Caco-2 (cell line): ENCODE results near the gene ZNF135. TPM values are rescaled to one million over a fixed set of nuclear protein-coding genes. Genes with fewer than 3 reads are reported as not detected.

Source experiments
- BruUV-seq: library from RNA; stranded (reverse); fragments of 400-500 nt; replicated peaks from 2 replicates; lab custom pipeline; 2021; lab: Mats Ljungman, UMichigan
- CTCF ChIA-PET: fragments of 300-600 bp; sonication (Branson Sonifier 250); formaldehyde crosslinking; loops from one replicate; lab custom pipeline; 2022; ENCODE audit warnings: antibody characterized with exemption; lab: Charles Lee
- POLR2A ChIA-PET: fragments of 300-600 bp; sonication (Branson Sonifier 250); formaldehyde crosslinking; loops from one replicate; lab custom pipeline; 2022; ENCODE audit warnings: antibody characterized with exemption; lab: Charles Lee
- DNase-seq, 2 experiments: peaks; one replicate each; pipeline versions ENCODE4 v3.0.0 to v3.0.0-alpha.2; 2020 to 2022
- H3K27me3 ChIP-seq: replicated peaks from 2 replicates; pipeline ENCODE4 v1.6.0; 2011; ENCODE audit warnings: low read length; ENCODE audit not compliant: control insufficient read depth, insufficient read depth
- H3K36me3 ChIP-seq: 2 replicates; pipeline ENCODE4 v1.5.1; 2011; ENCODE audit warnings: low read length; ENCODE audit not compliant: control insufficient read depth, insufficient read depth
- H3K4me1 ChIP-seq: fragments of 250-450 bp; sonication (Bioruptor Pico); 2 replicates; pipeline ENCODE4 v1.5.1; 2020; ENCODE audit warnings: mild to moderate bottlenecking
- H3K4me3 ChIP-seq: 2 replicates; pipeline ENCODE4 v1.5.1; 2011; ENCODE audit warnings: low read depth, mild to moderate bottlenecking, control low read depth, low read length
- H3K9me3 ChIP-seq: fragments of 250-450 bp; sonication (Bioruptor Pico); 2 replicates; pipeline ENCODE4 v1.5.1; 2020; ENCODE audit warnings: mild to moderate bottlenecking, moderate library complexity
- H3K27ac Mint-ChIP-seq: one replicate; pipeline ENCODE4 v1.8.0; 2022; ENCODE audit warnings: mixed read lengths; ENCODE audit not compliant: unreplicated experiment
- H3K27me3 Mint-ChIP-seq: one replicate; pipeline ENCODE4 v1.8.0; 2022; ENCODE audit warnings: mixed read lengths; ENCODE audit not compliant: insufficient read depth, unreplicated experiment
- H3K36me3 Mint-ChIP-seq: one replicate; pipeline ENCODE4 v1.8.0; 2022; ENCODE audit warnings: mild to moderate bottlenecking, mixed read lengths; ENCODE audit not compliant: insufficient read depth, unreplicated experiment
- H3K4me1 Mint-ChIP-seq: one replicate; pipeline ENCODE4 v1.8.0; 2022; ENCODE audit warnings: low read depth, mixed read lengths; ENCODE audit not compliant: unreplicated experiment
- H3K4me3 Mint-ChIP-seq: one replicate; pipeline ENCODE4 v1.8.0; 2022; ENCODE audit warnings: mild to moderate bottlenecking, moderate library complexity, mixed read lengths; ENCODE audit not compliant: unreplicated experiment
- H3K9me3 Mint-ChIP-seq: one replicate; pipeline ENCODE4 v1.8.0; 2022; ENCODE audit warnings: mixed read lengths; ENCODE audit not compliant: unreplicated experiment
- CTCF ChIP-seq, 2 experiments: fragments of 200-600 bp in 1 of 2; IDR thresholded peaks; 1 replicate in 1 of 2; 2 replicates in 1 of 2; pipeline versions ENCODE4 v1.5.1 to v1.8.0; 2011 to 2022; ENCODE audit warnings: antibody characterized with exemption in 1 of 2, control low read depth in 1 of 2, inconsistent platforms in 1 of 2, low read depth in 1 of 2, low read length in 1 of 2, mild to moderate bottlenecking in 1 of 2, moderate library complexity in 1 of 2; ENCODE audit not compliant: insufficient read depth in 1 of 2, severe bottlenecking in 1 of 2, unreplicated experiment in 1 of 2
- intact Hi-C: fragments of 100-400 bp; cut with micrococcal nuclease; formaldehyde crosslinking; loops from one replicate; pipeline ENCODE4 v1.10.0; 2022; ENCODE audit not compliant: unreplicated experiment
- total RNA-seq: library from RNA; stranded (reverse); gene quantifications from 2 replicates; pipeline ENCODE4 v1.2.3, GENCODE V29; 2022

The ZNF135 gene
- total RNA-seq, 1 experiment from 2014 or later, result not detected

- POLR2A ChIA-PET, result no interaction called here
- Histone ChIP-seq H3K4me3 (no peak overlapping the region), H3K36me3 (no peaks in the 10 kb centered on the region), H3K9me3 (peaks cover 25% of the 10 kb centered on the region), H3K27me3 (no peaks in the 10 kb centered on the region), H3K4me1 (no peaks in the 10 kb centered on the region)
- no peak for TF ChIP-seq CTCF (IDR thresholded peaks at IDR 0.05; ENCODE audit: insufficient read depth in 1 of 2, low read depth in 1 of 2, low read length in 1 of 2, severe bottlenecking in 1 of 2, unreplicated experiment in 1 of 2)
- no peak for DNase-seq
- Mint-ChIP-seq H3K27me3 (no peaks in the 10 kb centered on the region), H3K4me1 (no peaks in the 10 kb centered on the region), H3K36me3 (no peaks in the 10 kb centered on the region), H3K9me3 (peaks cover 23% of the 10 kb centered on the region), H3K27ac (no peak overlapping the region), H3K4me3 (no peak overlapping the region)
- CTCF ChIA-PET, result no interaction called here
- BruUV-seq, result no TSS peak
- intact Hi-C loops, result no loop called here
These were observed 593 bp downstream of the ZNF135 start for GRCh38 chr19:58059671-58060078.

GRCh38 chr19:58060231-58060630 lies 1.1 kb downstream of the ZNF135 start:
- Histone ChIP-seq H3K4me1 (no peaks in the 10 kb centered on the region), H3K27me3 (no peaks in the 10 kb centered on the region), H3K4me3 (no peak overlapping the region), H3K9me3 (peaks cover 25% of the 10 kb centered on the region), H3K36me3 (no peaks in the 10 kb centered on the region)
- ChIA-PET POLR2A (no interaction called here), CTCF (no interaction called here)
- no peaks in the 10 kb centered on the region for H3K36me3 Mint-ChIP-seq
- H3K9me3 Mint-ChIP-seq, result peaks cover 23% of the 10 kb centered on the region
- no peaks in the 10 kb centered on the region for H3K4me1 Mint-ChIP-seq
- no TSS peak for BruUV-seq
- no peak overlapping the region for H3K4me3 Mint-ChIP-seq
- no peak overlapping the region for H3K27ac Mint-ChIP-seq
- no peak for DNase-seq
- H3K27me3 Mint-ChIP-seq, result no peaks in the 10 kb centered on the region
- no peak for TF ChIP-seq CTCF (IDR thresholded peaks at IDR 0.05; ENCODE audit: insufficient read depth in 1 of 2, low read depth in 1 of 2, low read length in 1 of 2, severe bottlenecking in 1 of 2, unreplicated experiment in 1 of 2)
- intact Hi-C loops, result no loop called here

- Mint-ChIP-seq H3K4me1 (no peaks in the 10 kb centered on the region), H3K36me3 (no peaks in the 10 kb centered on the region), H3K9me3 (peaks cover 49% of the 10 kb centered on the region), H3K27me3 (no peaks in the 10 kb centered on the region), H3K4me3 (no peak overlapping the region), H3K27ac (no peak overlapping the region)
- POLR2A ChIA-PET, result no interaction called here
- CTCF ChIA-PET, result no interaction called here
- Histone ChIP-seq H3K9me3 (peaks cover 34% of the 10 kb centered on the region), H3K4me3 (no peak overlapping the region), H3K27me3 (no peaks in the 10 kb centered on the region), H3K36me3 (no peaks in the 10 kb centered on the region), H3K4me1 (no peaks in the 10 kb centered on the region)
- intact Hi-C loops, result no loop called here
- TF ChIP-seq CTCF (IDR thresholded peaks at IDR 0.05; ENCODE audit: insufficient read depth in 1 of 2, low read depth in 1 of 2, low read length in 1 of 2, severe bottlenecking in 1 of 2, unreplicated experiment in 1 of 2), result no peak
- no peak for DNase-seq
- no TSS peak for BruUV-seq
These were observed 4.6 kb downstream of the ZNF135 start for GRCh38 chr19:58063712-58064111.
